GM21723 (cell line): ENCODE measurements around the gene DNMT3B.
"Not testable (repeated sequence)": the region's sequence is repeated elsewhere in the genome, so short reads cannot be mapped to it uniquely, and the experiment has no call there.

Source experiments
- ATAC-seq: cut with Tn5 transposase; IDR thresholded peaks from one replicate; pipeline ENCODE4 v1.9.1; 2021; ENCODE audit warnings: mild to moderate bottlenecking, moderate library complexity; ENCODE audit not compliant: unreplicated experiment

The DNMT3B gene

DNA sequence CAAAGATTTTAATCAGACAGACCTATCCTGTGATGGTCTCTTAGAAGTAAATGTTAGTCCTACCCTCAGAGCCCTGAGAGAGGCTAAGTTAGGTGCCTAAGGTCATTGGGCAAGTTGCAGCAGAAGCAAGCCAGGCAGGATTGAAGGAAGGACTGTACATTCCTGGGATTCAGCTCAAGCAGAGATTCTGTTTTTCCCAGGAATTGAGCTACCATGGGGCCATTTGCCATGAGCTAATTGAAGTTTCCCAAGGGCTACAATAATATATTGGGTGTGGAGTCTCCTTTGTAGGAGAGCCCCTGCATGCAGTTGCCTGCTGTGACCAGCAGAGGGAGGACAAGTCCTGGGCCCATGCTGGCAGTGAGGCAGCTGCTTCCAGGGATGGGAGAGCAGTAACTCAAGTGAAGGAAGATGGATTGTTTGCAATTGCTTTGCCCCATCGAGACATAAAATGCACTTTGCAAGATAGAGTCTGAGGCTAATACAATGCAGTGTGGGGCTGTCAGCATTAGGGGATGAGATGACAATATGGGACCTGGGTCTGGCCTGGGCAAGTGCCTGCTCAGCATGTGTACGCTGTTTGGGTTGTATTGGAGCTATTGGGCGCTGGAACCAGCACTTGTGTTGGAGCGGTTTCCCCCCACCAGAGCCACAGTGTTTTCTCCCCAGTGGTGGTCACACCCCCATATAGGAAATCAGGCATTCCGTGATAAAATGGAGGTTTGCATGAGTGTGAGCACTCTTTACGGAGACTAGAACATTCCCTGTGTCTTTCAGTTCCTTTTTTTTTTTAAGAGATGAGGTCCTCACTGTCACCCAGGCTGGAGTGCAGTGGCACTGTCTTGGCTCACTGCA, 27.9 kb downstream of the DNMT3B start:
- ATAC-seq: peak; percentile 60

DNA sequence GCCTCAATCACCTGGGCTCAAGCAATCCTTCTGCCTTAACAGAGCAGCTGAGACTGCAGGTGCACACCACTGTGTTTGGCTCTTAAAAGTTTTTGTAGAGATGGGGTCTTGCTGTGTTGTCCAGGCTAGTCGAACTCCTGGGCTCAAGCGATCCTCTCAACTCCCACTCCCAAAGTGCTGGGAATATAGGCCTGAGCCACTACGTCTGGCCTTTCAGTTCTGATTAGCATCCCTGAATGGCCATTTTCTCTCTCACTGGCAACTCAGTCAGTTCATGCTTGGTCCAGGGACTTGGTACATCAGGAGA, 28.5 kb downstream of the DNMT3B start:
- no peak for ATAC-seq

DNA sequence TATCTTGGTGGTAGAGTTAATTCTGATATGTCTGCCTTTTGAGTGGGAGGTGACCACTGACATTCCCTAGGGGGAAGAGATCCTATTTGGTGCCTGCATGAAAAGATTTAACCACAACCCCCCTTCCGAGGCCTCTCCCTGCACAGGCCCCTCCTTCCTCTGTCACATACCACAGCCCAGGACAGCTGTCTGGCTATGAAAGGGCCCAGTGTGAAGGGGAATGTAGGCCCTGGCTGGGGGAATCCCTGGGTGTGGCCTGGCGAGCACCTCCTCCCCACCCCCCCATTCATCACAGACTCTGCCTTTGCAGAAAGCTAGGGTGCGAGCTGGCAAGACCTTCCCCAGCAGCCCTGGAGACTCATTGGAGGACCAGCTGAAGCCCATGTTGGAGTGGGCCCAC, 30.1 kb downstream of the DNMT3B start:
- peak; percentile 62 for ATAC-seq

DNA sequence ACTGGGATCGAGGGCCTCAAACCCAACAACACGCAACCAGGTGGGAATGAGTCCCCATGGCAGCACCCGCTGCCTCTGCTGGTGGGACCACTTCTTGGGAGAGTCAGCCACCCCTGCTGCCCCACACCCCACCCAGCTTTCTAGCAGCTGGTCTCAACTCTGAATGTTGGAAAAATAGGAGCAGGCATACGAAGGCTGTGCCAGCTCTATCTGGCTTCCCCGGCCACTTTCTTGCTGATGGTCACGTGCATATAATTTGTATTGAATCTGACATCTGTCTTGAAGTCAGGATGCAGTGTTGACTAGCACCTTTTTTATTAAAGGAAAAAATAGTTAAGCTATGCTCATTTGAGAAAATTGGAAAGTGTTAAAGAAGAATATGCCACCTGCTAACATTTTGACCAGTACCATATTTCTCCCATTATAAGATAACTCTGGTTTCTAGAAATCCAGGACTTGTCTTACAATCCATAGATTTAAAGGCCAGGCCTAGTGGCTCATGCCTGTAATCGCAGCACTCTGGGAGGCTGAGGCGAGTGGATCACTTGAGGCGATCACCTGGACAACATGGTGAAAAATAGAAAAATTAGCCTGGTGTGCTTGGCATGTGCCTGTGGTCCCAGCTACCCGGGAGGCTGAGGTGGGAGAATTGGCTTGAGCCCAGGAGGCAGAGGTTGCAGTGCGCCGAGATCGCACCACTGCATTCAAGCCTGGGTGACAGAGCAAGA, 30.7 kb downstream of the DNMT3B start:
- no peak for ATAC-seq

DNA sequence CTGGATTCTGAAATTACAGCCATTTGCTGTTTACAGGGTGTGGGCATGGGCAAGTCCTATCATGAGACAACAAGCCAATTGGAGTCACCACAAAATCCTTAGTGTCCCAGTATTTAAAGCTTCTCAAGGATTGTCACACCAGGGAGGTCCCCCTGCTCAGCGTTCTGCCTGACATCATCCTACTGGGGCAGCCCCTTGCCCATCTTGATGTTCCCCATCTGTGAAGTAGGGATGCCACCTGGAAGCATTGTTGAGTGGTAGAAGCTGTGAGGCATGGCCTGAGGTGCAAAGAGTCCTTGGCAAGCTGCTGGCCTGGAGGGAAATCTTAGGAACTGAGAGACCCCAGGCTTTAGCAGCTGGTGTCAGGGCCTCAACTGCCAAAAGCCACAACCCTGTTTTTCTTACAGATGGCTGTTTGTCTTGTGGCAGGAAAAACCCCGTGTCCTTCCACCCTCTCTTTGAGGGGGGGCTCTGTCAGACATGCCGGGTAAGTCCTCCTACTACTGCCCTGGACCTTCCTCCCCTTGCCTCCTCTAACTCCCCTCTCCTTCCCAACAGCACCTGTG, 34.3 kb downstream of the DNMT3B start:
- no peak for ATAC-seq

DNA sequence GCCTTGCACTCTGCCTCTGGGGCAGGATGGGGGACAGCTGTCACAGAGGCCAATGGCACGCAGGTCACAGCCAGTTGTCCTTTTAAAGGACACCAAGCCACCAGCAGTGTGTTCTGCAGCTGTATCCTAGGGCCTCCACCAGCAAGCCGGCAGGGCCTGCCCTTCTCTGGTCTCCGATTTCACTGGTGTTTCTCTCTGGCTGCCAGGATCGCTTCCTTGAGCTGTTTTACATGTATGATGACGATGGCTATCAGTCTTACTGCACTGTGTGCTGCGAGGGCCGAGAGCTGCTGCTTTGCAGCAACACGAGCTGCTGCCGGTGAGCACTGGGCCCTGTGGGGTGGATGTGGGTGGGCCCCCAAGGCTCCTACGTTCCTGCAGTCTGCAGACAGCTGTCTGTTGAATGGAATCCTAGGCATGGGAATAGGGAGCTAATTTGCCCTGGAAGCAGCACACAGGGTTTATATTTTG, 34.8 kb downstream of the DNMT3B start:
- no peak for ATAC-seq

DNA sequence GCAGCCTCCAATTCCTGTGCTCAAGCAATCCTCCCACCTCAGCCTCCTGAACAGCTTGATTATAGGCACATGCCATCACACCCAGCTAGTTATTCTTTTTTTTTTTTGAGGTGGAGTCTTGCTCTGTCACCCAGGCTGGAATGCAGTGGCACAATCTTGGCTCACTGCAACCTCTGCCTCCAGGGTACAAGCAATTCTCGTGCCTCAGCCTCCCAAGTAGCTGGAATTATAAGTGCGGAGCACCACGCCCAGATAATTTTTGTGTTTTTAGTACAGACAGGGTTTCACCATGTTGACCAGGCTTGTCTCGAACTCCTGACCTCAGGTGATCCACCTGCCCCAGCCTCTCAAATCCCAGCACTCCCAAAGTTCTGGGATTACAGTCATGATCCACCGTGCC, 35.4 kb downstream of the DNMT3B start:
- not testable (repeated sequence) for ATAC-seq

DNA sequence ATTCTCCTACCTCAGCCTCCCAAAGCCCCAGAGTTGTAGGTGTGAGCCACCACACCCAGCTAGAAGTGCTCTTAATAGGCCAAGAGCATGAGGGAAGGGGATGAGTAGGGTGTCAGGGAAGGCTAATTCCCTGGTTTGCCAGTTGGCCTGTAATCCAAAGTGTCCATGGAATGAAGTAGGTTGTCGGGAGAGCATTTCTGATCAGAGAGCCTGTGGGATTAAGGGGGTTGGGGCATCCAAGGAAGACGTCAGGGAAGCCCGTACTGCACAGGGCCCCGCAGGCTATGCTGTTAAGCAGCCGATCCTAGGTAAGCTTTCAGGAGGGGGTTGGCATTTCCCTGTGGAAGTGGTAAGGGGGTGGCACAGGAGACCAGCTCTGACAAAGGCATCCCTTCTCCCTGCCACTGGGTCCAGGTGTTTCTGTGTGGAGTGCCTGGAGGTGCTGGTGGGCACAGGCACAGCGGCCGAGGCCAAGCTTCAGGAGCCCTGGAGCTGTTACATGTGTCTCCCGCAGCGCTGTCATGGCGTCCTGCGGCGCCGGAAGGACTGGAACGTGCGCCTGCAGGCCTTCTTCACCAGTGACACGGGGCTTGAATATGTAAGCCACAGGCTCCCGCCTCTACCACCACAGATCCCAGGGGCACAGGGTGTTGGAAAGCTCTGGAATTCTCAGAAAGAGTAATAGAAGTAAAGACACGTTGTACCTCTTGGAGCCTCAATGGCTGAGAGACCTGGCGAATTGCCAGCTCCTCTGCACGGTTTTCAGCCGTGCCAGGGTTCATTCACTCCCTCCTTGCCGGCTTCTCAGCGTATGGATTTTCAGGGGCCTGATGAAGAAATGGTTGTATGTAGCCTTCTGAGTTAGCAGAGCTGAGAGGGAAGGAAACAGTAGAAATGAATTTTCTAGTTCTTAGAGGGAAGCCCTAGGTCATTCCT, 36.1 kb downstream of the DNMT3B start:
- no peak for ATAC-seq

DNA sequence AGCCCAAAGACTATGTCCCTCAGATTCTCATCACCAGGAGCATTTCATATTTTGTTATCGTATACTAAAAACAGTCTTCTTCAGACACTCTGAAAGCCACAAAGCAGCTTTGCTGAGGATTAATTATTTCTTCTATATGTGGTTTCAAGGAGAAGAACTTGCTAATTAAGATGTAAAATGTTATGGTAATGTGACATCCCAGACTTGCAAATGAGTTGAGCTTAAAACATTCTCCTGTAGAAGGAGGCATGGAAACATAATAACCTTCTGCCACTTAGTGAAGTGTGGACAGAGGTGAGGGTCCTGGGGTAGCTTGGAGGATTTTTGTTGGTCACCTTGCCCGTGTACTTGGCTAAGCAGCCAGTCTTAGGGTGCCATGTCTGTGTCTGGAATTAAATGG, 40.9 kb downstream of the DNMT3B start:
- ATAC-seq: no peak

DNA sequence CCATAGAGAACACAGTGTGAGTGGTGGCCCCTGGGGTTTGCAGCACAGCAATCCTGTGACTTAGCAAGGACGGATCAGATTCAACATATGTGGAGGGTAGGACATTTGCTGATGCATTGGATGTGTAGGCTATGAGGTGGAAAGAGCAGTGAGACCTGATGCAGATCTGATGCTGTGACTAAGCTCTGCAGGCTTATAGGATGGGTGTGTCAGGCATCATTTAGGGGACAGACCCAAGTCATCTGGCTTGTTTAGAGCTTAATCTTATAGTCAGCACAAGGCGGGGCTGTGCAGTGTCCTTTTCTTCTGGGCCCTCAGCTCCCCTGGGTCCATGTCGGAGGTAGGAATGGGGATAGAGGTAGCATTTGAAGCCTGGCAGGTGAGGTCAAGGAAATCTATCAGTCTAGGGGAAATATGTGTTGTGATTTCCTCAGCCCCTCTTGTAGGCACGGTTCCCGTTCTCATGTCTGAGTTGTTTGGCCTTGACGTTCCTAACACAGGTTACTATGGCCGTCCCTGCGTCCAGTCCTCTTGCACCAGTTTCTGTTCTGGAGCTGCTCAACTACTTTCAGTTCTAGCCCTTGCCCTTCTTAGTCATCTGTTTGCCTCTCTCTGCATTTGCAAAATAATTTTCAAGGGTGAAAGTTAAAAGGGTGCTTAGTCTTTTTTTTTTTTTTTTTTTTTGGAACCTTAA, 42.0 kb downstream of the DNMT3B start:
- no peak for ATAC-seq

DNA sequence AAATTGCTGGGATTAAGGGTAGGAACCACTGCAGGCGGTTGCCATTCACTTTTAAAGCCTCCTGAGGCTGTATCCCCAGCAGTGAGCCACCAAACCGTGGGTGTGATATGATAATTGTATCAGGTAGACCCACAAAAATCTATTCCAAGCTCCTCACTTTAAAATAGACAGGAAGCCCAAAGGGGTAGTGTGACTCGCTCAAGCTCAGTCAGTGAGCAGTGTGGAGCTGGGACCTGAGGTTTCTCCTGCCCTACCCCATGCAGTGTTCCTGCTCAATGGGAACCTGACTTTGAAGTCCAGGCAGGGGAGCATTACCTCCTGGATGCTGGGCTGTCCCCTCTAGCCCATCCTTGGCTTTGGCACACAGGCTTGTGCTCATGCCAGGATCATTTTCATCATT, 42.6 kb downstream of the DNMT3B start:
- ATAC-seq: no peak

DNA sequence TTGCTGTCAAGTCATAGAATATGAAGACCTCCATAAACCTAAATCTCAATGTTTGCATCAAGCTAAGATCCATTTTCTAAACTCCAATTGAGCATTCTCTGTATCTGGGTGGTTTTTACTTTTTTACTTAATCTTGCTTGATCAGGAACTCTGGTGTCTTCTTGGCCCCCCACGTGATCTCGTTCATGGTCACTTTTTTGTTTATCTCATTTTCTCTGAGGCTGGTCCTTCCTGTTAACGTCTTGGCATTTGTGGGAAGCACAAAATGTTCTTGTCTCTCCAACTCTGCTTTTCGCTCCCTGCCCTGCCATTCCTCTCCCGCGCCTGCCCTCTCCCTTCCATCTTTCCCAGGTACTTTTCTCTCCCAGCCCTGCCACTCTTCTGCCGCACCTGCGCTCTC, 43.5 kb downstream of the DNMT3B start:
- no peak for ATAC-seq

DNA sequence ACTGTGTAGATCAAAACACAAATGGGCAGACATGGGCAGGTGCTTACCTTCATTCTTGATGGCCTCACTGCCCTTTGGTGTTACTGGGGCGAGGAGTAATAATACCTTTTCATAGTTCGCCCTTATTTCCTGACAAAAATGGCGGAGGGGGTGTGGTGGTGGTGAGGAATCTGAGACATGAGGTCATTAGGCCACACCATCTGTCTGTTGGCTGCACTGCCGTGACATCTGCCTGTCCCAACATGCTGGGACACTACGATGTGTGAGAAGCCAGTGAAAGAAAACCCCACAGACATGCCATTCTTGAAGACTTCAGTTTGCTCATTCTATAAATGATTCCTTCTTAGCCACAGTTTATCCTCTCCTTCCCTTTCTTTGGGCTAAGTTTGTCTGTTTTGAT, 44.2 kb downstream of the DNMT3B start:
- no peak for ATAC-seq

DNA sequence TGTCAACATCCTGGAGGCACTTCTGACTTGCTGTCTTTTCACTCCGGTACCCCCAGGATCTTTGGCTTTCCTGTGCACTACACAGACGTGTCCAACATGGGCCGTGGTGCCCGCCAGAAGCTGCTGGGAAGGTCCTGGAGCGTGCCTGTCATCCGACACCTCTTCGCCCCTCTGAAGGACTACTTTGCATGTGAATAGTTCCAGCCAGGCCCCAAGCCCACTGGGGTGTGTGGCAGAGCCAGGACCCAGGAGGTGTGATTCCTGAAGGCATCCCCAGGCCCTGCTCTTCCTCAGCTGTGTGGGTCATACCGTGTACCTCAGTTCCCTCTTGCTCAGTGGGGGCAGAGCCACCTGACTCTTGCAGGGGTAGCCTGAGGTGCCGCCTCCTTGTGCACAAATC, 45.5 kb downstream of the DNMT3B start:
- ATAC-seq: no peak

DNA sequence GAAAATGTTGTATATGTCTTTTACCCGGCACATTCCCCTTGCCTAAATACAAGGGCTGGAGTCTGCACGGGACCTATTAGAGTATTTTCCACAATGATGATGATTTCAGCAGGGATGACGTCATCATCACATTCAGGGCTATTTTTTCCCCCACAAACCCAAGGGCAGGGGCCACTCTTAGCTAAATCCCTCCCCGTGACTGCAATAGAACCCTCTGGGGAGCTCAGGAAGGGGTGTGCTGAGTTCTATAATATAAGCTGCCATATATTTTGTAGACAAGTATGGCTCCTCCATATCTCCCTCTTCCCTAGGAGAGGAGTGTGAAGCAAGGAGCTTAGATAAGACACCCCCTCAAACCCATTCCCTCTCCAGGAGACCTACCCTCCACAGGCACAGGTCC, 46.3 kb downstream of the DNMT3B start:
- ATAC-seq: no peak

DNA sequence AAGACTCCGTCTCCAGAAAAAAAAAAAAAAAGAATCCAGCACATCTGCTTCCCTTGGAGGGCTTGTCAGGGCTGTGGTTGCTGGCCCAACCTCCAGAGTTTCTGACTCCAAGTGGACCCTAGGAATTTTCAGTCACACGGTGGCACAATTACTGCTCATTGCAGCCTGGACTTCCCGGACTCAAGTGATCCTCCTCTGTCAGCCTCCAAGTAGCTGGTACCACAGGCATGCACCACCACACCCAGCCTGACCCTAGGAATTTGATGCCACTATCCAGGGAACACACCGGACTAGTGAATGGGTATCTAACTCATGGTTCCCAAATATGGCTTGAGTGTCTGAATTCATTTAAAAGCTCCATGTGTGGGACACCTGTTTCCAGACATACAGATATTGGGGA, 47.7 kb downstream of the DNMT3B start:
- no peak for ATAC-seq

DNA sequence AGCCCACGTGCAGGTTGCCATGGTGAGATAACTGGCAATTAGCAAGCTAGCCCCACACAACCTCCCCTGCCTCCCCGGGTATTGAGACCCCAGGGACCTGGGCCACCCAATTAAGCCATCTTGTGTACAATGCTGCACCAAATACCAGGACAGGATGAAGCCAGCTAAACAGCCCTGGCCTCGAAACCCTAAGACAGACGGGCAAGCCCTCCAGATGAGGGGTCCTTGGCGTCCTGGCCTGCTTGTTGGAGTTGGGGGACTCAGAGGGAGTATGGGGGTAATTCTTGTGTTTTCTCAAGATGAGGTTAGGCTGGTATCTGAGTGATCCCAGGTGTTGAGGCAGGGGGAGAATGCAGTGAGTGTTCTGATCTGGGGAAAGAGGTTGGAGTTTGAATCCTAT, 48.8 kb downstream of the DNMT3B start:
- no peak for ATAC-seq

DNA sequence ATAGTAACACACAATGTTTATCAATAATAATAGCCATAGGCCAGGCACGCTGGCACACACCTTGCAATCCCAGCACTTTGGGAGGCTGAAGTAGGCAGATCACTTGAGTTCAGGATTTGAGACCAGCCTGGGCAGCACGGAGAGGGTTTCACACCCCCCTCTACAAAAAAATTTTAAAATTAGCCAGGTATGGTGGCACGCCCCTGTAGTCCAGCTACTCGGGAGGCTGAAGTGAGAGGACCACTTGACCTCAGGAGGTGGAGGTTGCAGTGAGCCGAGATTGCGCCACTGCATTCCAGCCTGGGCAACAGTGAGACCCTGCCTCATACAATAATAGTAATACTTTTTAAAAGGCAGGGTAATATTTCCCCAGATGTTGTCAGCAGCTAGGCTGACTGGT, 49.7 kb downstream of the DNMT3B start:
- ATAC-seq: no peak

DNA sequence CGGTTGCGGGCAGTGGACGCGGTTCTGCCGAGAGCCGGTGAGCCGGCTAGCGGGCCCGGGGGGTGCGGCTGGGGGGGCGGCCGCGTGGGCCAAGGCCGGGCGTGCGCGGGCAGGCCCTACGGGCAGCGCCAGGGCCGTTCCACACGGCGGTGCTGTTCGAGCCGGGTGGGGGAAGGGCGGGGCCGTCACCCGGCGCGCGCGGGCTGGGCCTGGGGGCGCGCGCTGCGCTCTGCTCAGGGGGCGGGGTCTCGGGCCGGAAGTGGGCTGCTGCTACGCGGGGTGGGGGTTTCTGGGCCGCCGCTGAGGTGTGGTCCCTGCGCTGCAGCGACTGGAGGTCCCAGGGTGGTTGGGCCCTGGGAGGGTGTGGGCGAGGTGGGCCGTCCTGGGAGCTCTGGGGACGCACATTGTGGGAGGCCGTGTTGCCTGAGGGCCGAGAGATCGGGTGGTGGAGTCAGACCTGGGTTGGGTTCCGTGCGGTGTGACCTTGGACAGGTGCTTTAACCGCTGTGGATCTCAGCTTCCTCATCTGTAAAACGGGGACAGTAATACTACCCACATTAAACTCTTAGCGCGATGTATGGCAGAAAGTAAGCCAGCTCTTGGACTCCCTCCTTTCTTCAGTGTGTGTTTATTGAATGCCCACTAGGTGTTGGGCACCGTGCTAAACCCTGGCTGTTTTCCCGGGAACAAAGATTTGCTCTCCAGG, 58.0 kb downstream of the DNMT3B start:
- peak; percentile 63 for ATAC-seq
